HG03045 (cell line): Measurements from ENCODE around the gene EPC1.
"Not testable (repeated sequence)": the region's sequence is repeated elsewhere in the genome, so short reads cannot be mapped to it uniquely, and the experiment has no call there.

ENCODE experiments used
- ATAC-seq: cut with Tn5 transposase; IDR thresholded peaks from one replicate; pipeline ENCODE4 v1.9.1; 2021; ENCODE audit warnings: mild to moderate bottlenecking, moderate library complexity; ENCODE audit not compliant: unreplicated experiment

EPC1 gene

DNA sequence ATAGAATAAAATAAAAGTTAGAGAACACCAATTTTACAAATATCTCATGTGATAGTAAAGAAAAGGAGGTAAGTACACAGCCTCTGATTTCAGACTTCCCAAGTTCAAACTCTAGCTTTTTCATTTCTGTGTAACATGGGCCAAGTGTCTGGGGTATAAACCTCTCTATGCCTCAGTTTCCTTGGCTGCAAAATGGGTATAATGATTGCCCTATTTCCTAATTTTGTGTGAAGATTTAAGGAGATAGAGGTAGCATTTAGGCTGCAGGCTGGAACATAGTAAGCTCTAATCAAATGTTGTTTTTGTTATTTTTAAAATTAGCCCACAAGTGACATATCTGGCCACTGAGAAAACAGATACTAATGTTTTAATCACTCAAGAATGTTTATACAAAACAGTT is 26.1 kb upstream of the EPC1 start:
- ATAC-seq, result no peak

DNA sequence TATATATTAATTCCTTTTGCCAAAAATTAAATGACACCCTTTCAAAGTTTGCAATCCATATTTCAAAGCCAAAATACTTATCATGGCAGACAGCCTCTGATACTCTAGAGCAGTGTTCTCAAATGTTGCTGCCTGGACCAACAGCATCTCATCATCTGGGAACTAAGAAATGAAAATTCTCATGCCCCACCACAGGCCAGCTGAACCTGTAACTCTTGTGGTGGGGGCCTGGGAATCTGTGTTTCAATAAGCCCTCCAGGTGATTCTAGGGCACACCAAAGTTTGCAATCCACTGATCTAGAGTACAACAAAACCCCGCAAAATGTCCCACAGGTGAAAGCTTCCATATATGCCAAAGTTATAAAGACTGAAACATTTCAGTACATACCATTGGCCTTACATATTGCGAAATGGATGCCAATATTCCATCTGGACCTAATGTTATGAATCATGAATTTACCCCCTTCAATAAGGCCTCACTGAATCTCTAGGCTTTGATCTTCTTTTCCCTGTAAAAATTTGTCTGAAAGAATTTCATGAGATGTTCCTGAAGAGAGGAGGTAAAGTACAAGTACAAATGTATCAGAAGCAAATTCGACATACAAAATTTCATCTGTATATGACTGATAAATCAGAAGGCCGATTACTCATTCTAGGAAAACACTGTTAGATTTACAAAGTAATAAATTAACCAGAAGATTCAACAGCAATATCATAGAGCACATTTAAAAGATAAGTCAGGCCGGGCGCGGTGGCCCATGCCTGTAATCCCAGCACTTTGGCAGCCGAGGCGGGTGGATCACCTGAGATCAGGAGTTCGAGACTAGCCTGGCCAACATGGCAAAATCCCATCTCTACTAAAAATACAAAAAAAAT is 25.3 kb upstream of the EPC1 start:
- ATAC-seq, result no peak

DNA sequence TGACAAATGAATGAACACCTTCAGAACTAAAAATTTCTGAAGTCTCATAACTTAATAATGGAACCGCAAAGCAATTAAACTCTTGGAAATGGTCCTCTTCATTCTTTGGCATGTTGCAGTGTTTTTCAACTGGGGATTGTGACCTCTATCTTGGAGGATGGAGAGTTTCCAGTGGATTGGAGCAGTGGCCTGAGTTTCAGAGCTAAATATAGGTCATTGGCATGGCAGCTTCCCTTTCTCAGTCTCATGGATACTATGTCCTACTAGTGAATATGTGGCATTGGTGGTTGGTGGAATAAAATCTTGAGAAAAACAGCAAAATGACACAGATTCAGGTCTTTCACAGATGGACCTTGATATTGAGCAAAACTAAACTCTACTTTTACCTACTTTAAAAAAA is 24.1 kb upstream of the EPC1 start:
- no peak for ATAC-seq

DNA sequence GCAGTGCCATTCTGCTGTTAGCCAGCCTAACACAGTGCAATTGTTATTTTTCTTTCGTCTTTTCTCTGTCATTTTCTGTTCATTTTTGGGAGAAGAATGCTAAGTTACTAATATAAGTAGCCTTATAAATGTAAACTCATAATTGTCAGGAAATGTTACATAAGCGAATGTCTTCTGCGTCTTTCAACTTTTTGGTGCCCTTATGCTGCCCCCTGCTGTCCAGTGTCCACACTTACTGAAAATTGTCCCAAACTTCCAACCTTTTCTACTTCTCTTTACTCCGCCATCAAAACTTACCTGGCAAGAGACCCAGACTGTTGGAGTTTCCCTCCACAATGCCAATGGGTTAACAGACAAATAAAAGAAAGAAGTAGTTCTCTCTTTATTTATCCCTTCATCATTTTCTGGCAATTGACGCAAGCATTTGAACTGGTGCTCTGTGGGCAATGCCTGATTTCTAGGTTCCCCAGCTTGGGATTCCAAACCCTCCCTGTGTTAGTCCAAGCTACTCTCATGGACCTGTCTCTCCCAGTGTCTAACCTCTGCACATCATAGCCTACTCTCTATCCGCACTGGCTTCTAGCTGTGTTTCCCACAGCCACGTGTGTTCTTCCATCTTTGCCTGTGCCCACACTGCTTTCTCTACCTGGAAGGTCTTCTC is 21.0 kb upstream of the EPC1 start:
- ATAC-seq, result no peak

DNA sequence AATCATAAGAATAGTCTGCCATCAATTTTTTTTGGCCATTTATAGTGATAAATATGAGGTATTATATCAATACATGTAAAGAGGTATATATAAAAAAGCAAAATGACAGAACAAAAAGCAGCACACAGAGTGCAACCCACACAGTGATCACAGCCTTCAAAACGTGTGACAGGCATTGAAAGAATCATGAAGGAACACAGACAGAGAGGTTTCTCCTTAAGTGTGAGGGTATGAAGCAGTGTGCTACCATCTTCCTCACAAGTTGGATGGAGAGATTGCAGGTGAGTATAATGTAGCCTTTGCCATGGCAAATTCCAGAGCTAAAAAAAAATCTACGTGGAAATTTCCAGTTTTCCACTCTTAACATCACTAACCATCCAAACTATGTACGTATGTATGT is 19.6 kb upstream of the EPC1 start:
- no peak for ATAC-seq

DNA sequence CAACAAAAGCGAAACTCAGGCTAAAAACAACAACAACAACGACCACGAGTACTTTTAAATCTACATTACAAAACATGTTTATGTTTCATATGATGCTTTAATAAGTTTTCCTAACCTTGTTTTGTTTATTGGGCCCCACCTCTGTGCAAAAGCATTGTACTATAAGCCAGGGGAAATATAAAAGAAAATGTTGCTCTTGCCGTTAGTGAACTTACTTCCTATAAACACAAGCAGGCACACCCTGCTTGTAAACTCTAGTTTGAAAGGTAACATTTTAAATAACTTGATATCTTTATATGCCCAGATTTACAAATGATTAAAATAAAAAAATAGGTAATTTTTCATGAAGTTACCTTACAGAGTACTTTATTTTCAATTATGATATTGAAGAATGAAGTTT is 19.2 kb upstream of the EPC1 start:
- ATAC-seq, result no peak

DNA sequence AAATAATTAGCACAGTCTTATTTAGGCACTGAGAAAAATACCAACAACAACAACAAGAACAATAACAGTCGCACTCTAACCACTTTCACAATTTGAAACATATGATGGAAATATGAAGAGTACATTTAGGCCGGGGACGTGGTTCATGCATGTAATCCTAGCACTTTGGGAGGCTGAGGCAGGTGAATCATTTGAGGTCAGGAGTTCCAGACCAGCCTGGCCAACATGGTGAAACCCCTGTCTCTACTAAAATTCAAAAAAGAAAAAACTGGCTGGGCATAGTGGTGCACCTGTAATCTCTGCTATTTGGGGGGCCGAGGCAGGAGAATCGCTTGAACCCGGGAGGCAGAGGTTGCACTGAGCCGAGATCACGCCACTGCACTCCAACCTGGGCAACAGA is 18.4 kb upstream of the EPC1 start:
- ATAC-seq, result not testable (repeated sequence)

DNA sequence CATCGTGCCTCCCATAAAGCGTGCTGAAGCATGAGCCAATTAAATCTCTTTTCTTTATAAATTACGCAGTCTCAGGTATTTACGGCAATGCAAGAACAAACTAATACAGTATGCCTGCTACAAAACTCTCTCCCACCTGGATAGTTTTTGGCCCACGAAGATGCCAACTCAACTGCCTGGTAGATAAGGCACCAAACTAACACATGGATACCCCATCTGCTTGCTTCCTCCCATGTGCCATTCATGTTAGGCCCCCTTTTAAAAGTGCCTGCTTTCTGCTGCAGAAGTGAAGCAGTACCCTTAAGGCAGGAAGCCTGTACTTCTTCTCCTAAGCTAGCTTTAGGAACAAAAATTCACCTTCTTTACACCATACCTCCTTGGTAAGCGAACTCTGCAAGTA is 15.6 kb upstream of the EPC1 start:
- no peak for ATAC-seq

DNA sequence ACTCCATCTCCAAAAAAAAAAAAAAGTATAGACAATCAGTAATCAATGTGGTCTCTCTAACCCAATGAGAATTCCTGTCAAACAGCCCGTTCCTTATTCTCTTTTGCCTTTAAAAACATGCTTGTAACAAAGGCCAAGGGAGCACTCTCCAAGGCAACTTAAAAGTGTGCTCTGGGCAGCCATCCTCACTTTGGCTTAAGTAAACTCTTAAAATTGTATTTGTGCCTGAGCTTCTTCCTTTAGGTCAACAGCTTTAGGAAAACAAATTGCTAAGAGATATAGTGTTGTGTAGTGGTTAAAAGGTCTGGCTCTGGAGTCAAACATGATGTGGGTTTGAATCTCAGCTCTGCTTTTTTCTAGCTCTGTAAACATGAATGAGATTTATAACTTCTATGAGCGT is 13.9 kb upstream of the EPC1 start:
- ATAC-seq, result no peak

DNA sequence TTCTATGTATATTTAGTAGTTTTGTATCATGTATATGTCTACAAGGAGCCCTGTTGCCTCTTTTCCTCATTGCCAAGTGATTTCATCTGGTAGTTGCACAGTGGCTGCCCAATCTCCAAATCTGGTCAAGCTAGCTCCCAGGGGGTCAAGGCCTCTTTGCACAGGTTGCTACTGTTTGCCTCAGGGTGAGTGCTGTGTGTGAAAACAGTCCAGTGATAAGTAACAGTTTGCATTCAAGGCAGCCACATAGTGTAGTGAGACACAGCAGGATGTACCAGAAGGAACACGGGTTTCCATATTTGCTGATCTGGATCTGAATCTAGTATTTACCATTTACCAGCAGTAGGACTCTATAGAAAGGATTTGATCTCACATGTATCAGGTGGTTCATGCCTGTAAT is 13.3 kb upstream of the EPC1 start:
- no peak for ATAC-seq

DNA sequence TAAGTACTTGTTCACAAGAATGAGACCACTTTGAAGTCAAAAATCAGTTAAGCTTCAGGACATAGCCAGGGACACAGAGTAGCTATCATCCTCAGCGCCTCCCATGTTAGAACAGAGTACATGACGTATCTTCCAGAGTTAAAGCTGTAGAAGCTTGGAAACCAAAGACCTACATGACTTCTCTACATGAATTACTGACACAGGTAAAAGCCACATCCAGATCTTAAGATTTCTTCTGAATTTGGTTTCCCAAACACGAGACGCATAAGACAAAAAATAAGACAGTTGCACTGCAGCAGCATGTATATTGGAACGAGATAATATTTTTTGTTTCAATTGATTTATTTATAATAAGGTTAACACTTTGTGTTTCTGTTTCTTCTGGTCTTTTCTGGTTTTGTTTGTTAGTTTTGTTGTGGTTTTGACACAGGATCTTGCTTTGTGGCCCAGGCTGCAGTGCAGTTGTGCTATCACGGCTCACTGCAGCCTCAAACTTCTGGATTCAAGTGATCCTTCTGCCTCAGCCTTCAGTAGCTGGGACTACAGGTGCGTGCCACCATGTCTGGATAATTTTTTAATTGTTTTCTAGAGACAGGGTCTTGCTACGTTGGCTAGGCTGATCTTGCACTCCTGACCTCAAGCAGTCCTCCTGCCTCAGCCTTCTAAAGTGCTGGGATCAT is 10.2 kb upstream of the EPC1 start:
- ATAC-seq, result no peak

DNA sequence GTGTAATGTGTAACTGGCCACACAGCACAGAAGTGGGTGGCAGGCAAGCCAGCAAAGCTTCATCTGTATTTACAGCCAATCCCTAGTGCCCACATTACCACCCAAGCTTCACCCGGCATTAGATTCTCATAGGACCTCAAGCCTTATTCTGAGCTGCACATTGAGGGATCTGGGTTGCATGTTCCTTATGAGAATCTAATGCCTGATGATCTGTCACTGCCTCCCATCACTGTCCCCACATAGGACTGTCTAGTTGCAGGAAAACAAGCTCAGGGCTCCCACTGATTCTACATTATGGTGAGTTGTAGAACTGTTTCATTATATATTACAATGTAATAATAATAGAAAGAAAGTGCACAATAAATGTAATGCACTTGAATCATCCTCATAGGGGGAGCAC is 7.7 kb upstream of the EPC1 start:
- ATAC-seq, result not testable (repeated sequence)

DNA sequence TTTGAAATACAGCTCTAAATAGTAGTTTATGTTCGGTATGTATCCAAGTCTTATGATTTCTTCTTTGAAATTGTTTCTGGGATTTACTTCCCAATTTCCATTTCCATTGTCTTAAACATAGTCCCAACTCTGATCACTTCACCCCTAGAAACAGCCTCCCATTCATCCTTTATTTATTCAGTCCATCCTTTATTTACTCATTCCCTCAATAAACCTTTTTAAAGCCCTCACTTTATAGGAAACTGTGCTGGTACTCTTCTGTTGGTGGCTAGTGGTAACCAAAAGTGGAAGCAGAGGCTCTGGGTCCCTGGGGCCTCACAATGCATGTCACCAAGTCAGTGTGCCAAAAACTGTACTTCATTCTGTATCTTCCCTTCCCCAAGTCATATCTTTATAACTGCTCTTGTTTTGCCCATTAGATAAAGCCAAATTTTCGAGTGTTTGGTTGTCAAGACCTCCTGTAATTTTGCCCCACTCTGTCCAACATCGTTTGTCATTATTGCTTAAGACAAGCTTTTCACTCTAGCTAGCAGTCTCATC is 3.9 kb upstream of the EPC1 start:
- no peak for ATAC-seq

DNA sequence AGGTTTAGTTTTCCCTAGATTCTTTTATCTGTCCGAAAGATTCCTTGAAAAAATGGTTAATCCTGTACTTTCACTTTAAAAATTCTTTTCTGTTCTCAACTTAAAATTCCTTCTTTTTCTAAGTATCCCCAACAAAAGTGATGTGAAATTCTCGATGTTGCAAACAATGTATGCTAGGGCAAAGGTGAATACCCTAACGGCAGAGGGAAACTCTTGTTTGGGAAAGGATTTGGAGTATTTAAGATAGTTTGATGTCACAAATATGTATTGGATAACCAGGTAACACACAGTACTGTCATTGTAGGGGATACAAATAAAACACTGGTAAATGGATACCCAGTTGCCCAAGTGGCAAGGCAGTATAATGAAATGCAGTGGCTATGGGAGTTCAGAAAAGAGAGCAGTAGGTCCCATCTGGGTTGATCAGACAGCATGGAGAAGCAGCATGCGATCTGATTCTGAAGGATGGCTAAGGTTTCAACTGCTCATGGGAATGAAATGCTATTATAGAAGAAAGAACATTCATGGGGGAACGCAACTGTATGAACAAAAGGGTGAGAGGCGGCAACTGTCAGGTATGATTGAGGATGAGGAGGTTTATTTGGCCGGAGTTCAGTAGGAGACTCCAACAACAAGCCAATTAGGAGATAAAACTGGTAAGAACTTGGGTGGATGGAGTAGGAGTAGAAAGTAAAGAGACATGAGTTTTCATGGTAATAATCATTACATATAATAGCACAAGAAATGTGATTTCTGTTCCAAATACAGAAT is 3.2 kb upstream of the EPC1 start:
- no peak for ATAC-seq

DNA sequence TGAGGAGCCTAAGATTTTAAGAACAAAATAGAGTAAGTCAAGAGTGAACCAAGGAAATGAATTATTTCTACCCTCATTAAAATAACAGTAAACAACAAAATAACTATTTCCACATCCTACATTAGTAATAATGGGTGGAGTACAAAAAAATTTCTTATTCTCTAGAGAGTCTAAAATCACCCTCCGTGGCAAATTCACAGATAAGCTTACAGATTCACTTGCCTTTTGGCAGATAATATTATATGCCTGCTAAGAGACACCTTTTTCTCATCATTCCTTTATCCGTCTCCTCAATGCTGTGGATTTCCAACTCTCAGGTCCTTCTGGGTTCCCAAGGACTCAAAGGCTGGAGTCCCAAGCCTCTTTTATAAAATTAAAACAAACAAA is 2.2 kb upstream of the EPC1 start:
- ATAC-seq, result no peak

DNA sequence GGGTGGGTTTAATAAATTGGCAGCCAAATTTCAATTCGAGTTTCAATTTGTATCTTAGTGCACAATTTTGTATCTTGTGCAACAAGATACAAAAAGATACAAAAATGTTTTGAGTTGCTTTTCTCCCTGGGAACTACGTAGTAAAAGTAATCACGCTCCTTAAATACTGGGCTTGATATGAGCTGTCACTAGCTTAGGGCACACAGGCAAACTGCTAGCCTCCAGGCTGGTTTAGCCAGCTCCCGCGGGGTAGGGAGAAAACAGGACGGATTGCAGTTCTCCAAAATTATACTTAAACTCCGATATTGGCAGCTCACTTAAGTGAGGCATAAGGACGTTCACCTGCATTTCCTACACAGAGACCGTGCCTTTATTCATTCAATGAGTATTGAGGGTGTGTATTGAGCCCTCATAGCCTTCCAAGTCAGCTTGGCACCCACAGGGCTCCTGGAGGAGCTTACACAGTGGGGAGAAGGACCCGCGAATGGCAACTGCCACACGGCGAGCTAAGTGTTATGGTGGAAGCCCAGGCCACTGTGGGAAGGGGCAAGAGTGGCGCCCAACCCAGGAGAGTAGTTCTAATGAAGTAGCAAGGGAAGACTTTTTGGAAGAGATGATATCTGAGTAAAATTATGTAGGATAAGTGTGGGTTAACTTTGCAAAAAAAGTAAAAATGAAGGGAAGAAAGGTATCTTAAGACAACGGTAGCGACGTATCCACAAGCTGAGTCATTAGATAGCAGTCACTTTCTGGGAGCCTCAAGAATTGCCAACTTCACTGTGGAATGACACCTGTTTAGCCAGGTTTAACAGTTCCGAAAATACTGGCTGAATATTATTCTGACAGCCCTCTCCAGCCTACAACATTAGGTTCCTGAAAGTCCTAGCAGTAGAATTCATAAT is 1.6 kb upstream of the EPC1 start:
- no peak for ATAC-seq

DNA sequence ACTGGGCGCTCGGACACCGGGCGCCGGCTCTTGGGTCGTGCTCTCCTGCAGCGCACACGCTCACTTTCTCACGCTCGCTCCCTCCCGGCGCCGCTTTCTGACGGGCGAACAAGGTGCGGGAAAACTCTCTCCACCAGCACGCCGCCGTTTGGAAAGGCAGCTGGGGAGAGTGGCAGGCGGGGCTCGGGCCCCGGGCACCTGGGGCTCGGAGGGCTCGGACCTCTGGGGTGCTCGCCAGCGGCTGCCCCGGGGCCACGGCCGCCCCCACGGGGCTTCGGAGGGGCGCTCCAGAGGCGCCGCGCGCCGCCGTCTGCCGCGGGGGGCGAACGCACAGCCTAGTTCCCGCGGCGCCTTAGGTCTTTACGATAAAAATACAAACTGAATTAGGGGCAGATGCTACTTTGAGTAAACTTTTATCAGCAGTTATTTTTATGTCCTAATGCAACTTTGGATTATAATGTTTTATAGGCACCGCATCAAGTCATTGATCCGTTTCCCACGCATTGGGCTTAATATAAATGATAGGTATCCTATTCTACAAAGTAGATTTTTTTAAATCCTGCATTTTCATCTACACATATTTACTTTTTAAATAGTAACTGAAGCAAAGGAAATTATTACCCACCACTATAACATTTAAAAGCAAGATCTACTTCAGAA is 535 bp upstream of the EPC1 start:
- ATAC-seq, result peak; percentile 23

DNA sequence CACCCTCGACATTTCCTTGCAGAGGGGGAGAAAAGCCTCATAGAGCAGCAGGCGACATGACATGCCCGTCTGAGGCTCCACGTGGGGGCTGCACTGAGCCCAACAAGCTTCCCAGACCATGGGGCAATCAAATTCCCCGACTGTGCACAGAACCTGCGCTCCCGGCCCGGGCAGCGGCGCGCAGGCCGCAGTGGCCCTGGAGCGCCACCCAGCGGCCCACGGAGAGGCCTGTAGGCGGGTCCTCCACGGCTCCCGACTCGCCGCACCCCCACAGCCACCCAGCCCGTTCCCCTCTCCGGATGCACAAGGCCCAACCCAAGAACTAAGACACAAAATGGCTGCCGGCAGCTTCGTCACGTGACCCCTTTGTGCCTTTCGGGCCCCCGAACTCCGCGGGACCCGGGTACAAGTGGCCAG is 816 bp downstream of the EPC1 start:
- ATAC-seq, result peak; percentile 84

DNA sequence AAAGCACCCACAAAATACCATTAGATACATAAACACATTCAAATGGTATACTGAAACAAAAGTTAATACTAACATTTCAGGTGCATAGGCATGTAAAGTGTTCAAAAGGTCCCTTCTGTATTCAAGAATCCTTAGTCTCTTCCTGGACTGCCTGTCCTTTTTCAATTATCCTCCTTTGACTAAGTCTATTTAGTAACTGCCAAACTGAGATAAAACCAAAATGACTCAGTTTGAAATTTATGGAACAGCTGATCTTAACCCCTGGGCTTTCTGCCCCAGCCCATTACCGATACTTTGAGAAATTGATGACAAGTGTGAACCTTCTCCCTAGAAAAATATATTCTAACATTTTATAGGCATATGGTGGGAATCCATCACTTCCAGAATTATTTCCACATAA is 5.4 kb downstream of the EPC1 start:
- ATAC-seq, result no peak
